Measurements from ENCODE around the gene PTOV1. TPM values are rescaled to one million over a fixed set of nuclear protein-coding genes. Genes with fewer than 3 reads are reported as not detected.

PTOV1 gene
- total and polyA plus RNA-seq, 2 of the 8 experiments (the other 6 are each of a cell fraction or from before 2014, with no cell fraction given), result 147 to 251 TPM

DNA sequence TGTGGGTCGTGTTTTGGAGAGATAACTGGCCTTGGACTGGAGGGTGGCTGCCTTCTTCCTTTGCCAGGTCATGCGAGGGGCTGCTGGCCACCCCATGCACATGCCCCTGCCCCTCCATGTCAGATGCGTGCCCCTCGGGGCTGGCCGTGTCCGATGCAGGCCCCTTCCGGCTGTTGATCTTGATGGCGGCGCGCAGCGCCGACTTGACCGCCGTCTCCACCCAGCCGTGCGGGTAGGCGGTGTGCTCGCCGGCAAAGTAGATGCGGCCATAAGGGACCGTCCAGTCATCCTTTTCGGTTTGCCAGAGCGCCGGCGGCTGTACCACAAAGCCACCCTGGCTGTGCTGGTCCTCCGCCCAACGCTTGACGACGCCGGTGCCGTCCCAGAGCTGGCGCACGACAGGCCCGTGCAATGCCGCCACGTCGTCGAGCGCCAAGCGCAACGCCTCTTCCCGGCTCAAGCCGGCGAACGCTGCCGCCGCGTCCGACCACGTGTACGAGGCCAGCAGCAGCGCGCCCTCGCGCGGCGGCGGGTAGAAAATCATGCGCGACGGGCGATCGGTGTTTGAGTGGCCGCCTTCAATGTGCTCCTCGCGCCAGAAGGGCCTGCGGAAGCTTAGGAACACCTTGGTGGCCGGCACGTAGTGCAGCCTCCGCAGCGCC lies 38.9 kb downstream of the PTOV1 start:
- H3K56ac ChIP-seq (replicated peaks; ENCODE audit: insufficient read length, low read depth, low read length), result no peak overlapping the region
- 41% methylated on average over 70 of the region's 71 CpGs; no CpG with 5 or more reads in 1 of the 2 experiments for WGBS, 2 experiments (ENCODE audit: extremely low coverage in 1 of 2, insufficient coverage in 1 of 2, insufficient read length in 1 of 2, insufficient replicate concordance in 2 of 2, low coverage in 1 of 2, low lambda C conversion rate in 2 of 2, missing lambda C conversion rate in 1 of 2)
- H2BK12ac ChIP-seq (ENCODE audit: low read depth, low read length), result no peak overlapping the region
- DNase-seq (ENCODE audit: low read depth in 1 of 2, low spot score in 2 of 2) (peak; percentile 88 to 94), FAIRE-seq (no peak)
- H2BK20ac ChIP-seq (ENCODE audit: low read length), result no peak overlapping the region
- POLR2A ChIA-PET (ENCODE audit: partially characterized antibody), result interaction anchor here (0.8 to 9.5 kb wide), 18 partner anchors 8 to 214 kb away, joined by 3 to 82 read pairs (median 6); partner anchors contain the start of genes AKT1S1, ATF5, NUP62 and TBC1D17
- no peak overlapping the region for H2BK120ac ChIP-seq (replicated peaks; ENCODE audit: low read depth, low read length)
- H3K36me3 ChIP-seq (ENCODE audit: control insufficient read depth in 2 of 4, insufficient read depth in 4 of 4, low read length in 3 of 4), result peaks cover 0 to 12% (median 1%) of the 10 kb centered on the region in 4 experiments; a peak in 5 of 8 replicates
- H3K4me3 ChIP-seq (ENCODE audit: extremely low read depth in 1 of 4, insufficient read depth in 2 of 4, low read depth in 3 of 4, low read length in 4 of 4), result peak overlapping the region; percentile 35 to 61 (median 42); a peak in 7 of 8 replicates
- peak overlapping the region; percentile 48 for H4K5ac ChIP-seq (ENCODE audit: insufficient read length, low read depth, low read length)
- peak overlapping the region in 1 of 4 experiments; percentile 48; a peak in 3 of 7 replicates for H3K9ac ChIP-seq (replicated peaks in 1 of 4; ENCODE audit: extremely low read depth in 1 of 4, low read depth in 3 of 4, low read length in 3 of 4)
- peak overlapping the region; percentile 95 for H4K91ac ChIP-seq (replicated peaks; ENCODE audit: insufficient read length, low read length)
- peak overlapping the region; percentile 95; the same call in 1 of the 2 replicates for H2BK15ac ChIP-seq (ENCODE audit: low read length)
- peak overlapping the region; percentile 93; the same call in 1 of the 2 replicates for H4K8ac ChIP-seq (ENCODE audit: extremely low read depth, insufficient read depth, low read length)
- H3K27ac ChIP-seq (ENCODE audit: low read depth, low read length), result no peak overlapping the region
- peak overlapping the region; percentile 69 for H3K4ac ChIP-seq (replicated peaks; ENCODE audit: insufficient read length, low read depth, low read length)
- H2BK5ac ChIP-seq (ENCODE audit: low read depth, low read length), result peak overlapping the region; percentile 75; the same call in 1 of the 2 replicates
- peak overlapping the region; percentile 90 for H3K18ac ChIP-seq (ENCODE audit: extremely low read depth, low read length)
- H3K4me2 ChIP-seq (ENCODE audit: insufficient read depth in 1 of 2, low read depth in 2 of 2, low read length in 2 of 2), result peak overlapping the region; percentile 65 to 95
- no peak overlapping the region for H3K14ac ChIP-seq (ENCODE audit: insufficient read length)
- peaks cover 0 to 10% (median 8%) of the 10 kb centered on the region in 4 experiments; a peak in 5 of 7 replicates for H3K4me1 ChIP-seq (replicated peaks in 1 of 4; ENCODE audit: control insufficient read depth in 3 of 4, insufficient read depth in 4 of 4, low read length in 3 of 4)
- peaks cover 0 to 11% (median 6%) of the 10 kb centered on the region in 4 experiments; a peak in 4 of 7 replicates for H3K27me3 ChIP-seq (replicated peaks in 1 of 4; ENCODE audit: control insufficient read depth in 3 of 4, extremely low read depth in 1 of 4, insufficient read depth in 3 of 4, low read length in 3 of 4)
- H2AFZ ChIP-seq (ENCODE audit: low read length), result no peak overlapping the region
- H4K20me1 ChIP-seq (replicated peaks in 1 of 2; ENCODE audit: control insufficient read depth in 1 of 2, insufficient read depth in 2 of 2, low read length in 2 of 2), result peaks cover 0 to 5% of the 10 kb centered on the region in 2 experiments
- no peaks in the 10 kb centered on the region for H3K79me2 ChIP-seq (ENCODE audit: control insufficient read depth in 1 of 2, insufficient read depth in 2 of 2, low read length in 2 of 2)
- no peak overlapping the region for H2AK5ac ChIP-seq (ENCODE audit: low read depth, low read length)
- H3K23me2 ChIP-seq (ENCODE audit: low read depth, low read length), result peaks cover 2% of the 10 kb centered on the region; the same call in 1 of the 2 replicates
- no peak overlapping the region for H3K23ac ChIP-seq (ENCODE audit: insufficient read length)
- CTCF ChIA-PET (ENCODE audit: partially characterized antibody), result interaction anchor here (1.0 to 1.6 kb wide), 11 partner anchors 10 to 39 kb away, joined by 3 to 9 read pairs (median 4); partner anchors contain the start of genes AKT1S1 and PTOV1
- no peaks in the 10 kb centered on the region for H3K79me1 ChIP-seq (ENCODE audit: low read depth, low read length)
- H3K9me3 ChIP-seq (ENCODE audit: insufficient read depth in 2 of 2, low read depth in 1 of 2, low read length in 1 of 2), result peaks cover 0 to 10% of the 10 kb centered on the region in 2 experiments; a peak in 3 of 4 replicates
- no peak for TF ChIP-seq SIRT6 (IDR thresholded peaks at IDR 0.05; ENCODE audit: low read length)
- TF ChIP-seq, protein P1, sequence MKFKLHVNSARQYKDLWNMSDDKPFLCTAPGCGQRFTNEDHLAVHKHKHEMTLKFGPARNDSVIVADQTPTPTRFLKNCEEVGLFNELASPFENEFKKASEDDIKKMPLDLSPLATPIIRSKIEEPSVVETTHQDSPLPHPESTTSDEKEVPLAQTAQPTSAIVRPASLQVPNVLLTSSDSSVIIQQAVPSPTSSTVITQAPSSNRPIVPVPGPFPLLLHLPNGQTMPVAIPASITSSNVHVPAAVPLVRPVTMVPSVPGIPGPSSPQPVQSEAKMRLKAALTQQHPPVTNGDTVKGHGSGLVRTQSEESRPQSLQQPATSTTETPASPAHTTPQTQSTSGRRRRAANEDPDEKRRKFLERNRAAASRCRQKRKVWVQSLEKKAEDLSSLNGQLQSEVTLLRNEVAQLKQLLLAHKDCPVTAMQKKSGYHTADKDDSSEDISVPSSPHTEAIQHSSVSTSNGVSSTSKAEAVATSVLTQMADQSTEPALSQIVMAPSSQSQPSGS (IDR thresholded peaks at IDR 0.05; ENCODE audit: low read length), result peak; percentile 71
- peak; percentile 37; the same call in 1 of the 2 replicates for TF ChIP-seq TBP (IDR thresholded peaks at IDR 0.05; ENCODE audit: low read depth, low read length)
- peak in 1 of 2 experiments; percentile 47; a peak in 1 of 3 replicates for TF ChIP-seq EP300 (IDR thresholded peaks at IDR 0.05; ENCODE audit: borderline replicate concordance in 1 of 2, low read depth in 2 of 2, low read length in 2 of 2)
- peak; percentile 73; the same call in 1 of the 2 replicates for TF ChIP-seq GTF2F1 (IDR thresholded peaks at IDR 0.05; ENCODE audit: borderline replicate concordance, low read depth, low read length)
- TF ChIP-seq TEAD4 (IDR thresholded peaks at IDR 0.05; ENCODE audit: low read depth, low read length), result 0 out of 2 replicates have a peak, but pooled peaks have one; percentile 40
- TF ChIP-seq RBBP5 (IDR thresholded peaks at IDR 0.05; ENCODE audit: borderline replicate concordance, low read depth, low read length), result no peak
- TF ChIP-seq ASH2L (IDR thresholded peaks at IDR 0.05; ENCODE audit: low read length), result peak; percentile 64
- no peak for TF ChIP-seq SAP30 (IDR thresholded peaks at IDR 0.05; ENCODE audit: insufficient read depth, insufficient replicate concordance, low read length)

Data from H1 (cell line).